HPDE6-E6E7 (cell line): ENCODE data around the gene UMAD1.
A peak's percentile ranks its signal among the peaks of the same experiment; 100 is the strongest.
"Not testable (repeated sequence)": the region's sequence is repeated elsewhere in the genome, so short reads cannot be mapped to it uniquely, and the experiment has no call there.

Experiments
- DNase-seq: peaks from one replicate; pipeline ENCODE4 v3.0.0; 2011; ENCODE audit warnings: missing footprints; ENCODE audit errors: extremely low spot score

Gene UMAD1

DNA sequence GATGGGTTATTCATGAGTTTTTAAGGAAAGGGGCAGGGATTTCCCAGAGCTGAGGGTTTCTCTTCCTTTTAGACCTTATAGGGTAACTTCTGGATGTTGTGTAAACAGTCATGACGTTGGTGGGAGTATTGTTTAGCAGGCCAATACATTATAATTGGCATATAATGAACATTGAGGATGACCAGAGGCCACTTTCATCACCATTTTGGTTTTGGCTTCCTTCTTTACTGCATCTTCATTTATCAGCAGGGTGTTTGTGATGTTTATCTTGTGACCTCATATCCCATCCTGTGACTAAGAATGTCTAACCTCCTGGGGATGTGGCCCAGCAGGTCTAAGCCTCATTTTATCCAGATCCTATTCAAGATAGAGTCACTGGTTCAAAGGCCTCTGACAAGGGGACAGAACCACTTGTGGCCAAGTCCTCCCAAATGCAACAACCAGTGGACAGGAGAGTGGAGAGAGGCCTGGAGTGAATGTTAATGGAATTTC lies 155.1 kb downstream of the UMAD1 start:
- DNase-seq, result peak; percentile 16

DNA sequence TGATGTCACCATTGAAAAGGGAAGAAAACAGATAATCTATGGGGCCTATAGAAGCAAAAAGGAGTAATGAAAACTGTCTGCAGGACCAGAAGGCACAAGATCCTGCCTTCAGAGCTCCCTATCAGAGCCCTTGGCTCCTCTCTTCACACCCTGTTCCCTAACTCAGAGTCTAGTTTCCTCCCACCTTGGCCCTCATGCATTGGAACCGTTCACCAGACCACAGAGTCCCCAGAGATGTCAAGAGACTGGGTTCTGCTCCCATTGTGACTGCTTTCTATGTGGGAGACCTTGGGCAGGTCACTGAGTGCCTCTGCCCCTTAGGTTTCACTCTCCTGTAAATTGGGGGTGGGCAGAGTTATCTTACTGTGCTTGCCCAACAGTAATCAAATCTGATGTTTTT lies 158.0 kb downstream of the UMAD1 start:
- DNase-seq, result no peak

GRCh38 chr7:7799138-7799537 lies 158.6 kb downstream of the UMAD1 start:
- DNase-seq, result no peak

DNA sequence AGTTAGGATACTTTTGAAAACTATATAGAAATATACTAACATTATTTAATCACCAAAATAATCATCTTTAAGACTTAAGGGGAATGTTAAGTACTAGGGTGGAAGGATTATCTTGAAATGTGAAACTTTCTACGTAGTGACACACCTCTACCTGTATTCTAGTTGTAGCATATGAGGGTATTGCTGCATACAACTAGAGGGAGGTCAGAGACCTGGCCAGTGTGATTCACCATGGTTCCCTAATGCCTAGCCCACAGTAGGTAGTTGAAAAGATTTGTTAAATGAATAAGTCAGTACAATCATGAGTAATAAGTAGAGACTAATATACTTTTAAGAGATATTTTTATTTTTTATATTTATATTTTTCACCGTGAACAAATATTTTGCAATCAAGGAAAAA lies 162.0 kb downstream of the UMAD1 start:
- DNase-seq, result no peak

- no peak for DNase-seq
Observed at GRCh38 chr7:7803715-7804178, 163.2 kb downstream of the UMAD1 start.

DNA sequence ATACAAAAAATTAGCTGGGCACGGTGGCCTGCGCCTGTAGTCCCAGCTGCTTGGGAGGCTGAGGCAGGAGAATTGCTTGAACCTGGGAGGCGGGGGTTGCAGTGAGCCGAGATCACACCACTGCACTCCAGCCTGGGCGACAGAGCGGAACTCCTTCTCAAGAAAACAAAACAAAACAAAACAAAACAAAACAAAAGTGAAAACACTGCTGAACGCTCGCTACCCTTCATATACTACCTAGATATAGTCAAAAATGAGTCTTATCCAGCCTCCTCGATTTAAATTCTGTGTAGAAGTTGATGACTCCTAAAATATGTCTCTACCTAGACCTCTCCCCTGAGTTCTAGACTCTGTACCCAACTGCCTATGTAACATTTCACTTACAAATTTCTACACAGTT lies 164.3 kb downstream of the UMAD1 start:
- not testable (repeated sequence) for DNase-seq

GRCh38 chr7:7805511-7806153 lies 165.1 kb downstream of the UMAD1 start:
- DNase-seq, result no peak

DNA sequence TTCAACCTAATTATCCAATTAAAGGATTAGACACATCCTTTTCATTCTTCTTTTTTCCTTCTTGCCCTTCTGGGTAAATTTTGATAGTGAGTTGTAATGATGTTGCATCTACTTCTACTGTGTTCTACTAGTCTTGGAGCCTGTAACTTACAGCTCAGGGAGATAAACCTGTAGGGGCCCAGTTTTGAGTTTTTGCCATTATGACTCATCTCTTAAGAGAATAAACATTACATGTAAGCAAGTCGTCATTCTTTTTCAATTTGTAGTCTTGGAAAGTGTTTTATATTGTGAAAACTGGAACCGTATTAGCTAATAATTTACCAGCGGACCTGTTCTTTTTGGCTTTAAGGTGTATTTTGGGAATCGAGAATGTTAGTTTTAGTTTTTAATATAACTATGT lies 167.6 kb downstream of the UMAD1 start:
- DNase-seq, result peak; percentile 22

GRCh38 chr7:7808626-7809025 lies 168.1 kb downstream of the UMAD1 start:
- no peak for DNase-seq

DNA sequence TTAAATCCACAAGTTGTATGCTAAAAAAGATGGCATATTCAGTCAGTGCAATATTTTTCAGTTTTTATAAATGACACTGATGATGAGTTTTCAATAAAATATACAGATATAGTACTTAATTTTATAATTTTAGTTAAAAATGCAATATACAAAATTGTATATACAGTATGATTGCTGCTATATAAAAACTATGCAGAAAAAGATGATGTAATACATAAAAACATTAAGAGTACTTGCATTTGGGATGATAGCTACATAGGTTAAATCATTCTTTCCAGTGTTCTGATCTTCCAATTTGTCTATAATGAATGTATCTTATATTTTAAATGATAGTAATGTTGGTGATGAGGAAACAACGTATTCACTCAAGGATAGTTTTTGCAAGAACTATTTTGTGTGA lies 169.8 kb downstream of the UMAD1 start:
- no peak for DNase-seq

DNA sequence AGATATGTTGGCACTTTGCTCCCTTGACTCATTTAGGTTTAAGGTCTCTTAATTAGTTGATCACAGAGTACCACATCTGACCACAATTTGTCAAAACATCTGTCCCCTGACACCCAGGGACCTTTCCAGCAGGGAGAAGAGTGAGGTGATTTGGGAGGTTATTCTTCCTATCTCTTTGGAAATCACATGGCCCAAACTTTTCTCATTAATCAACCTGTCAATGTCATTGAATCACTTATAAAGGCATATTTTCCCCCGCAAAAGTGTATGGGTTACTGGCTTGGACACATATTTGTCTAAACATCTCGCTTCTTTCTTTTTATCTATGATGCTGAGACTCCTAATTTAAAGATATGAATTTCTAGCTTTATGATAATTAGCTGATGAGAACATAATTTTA lies 170.3 kb downstream of the UMAD1 start:
- no peak for DNase-seq

GRCh38 chr7:7812112-7812511 lies 171.6 kb downstream of the UMAD1 start:
- no peak for DNase-seq

GRCh38 chr7:7815395-7815794 lies 174.8 kb downstream of the UMAD1 start:
- no peak for DNase-seq

- no peak for DNase-seq
Observed at GRCh38 chr7:7816084-7816483, 175.5 kb downstream of the UMAD1 start.

- DNase-seq, result no peak
Observed at GRCh38 chr7:7816816-7817536, 176.4 kb downstream of the UMAD1 start.

DNA sequence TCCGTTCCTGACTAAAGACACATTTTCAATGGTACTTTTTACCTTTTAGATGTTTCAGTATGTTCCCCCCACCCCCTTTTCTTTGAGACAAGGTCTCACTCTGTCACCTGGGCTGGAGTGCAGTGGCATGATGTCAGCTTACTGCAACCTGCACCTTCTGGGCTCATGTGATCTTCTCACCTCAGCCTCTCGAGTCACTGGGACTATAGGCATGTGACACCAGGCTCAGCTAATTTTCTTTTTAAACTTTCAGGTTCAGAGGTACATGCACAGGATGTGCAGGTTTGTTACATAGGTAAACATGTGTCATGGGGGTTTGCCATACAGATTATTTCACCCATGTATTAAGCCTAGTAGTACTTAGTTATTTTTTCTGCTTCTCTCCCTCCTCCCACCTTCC lies 177.2 kb downstream of the UMAD1 start:
- no peak for DNase-seq

GRCh38 chr7:7818179-7818578 lies 177.6 kb downstream of the UMAD1 start:
- DNase-seq, result not testable (repeated sequence)

GRCh38 chr7:7819442-7820247 lies 179.1 kb downstream of the UMAD1 start:
- DNase-seq, result no peak

- no peak for DNase-seq
Observed at GRCh38 chr7:7820409-7820808, 179.9 kb downstream of the UMAD1 start.

DNA sequence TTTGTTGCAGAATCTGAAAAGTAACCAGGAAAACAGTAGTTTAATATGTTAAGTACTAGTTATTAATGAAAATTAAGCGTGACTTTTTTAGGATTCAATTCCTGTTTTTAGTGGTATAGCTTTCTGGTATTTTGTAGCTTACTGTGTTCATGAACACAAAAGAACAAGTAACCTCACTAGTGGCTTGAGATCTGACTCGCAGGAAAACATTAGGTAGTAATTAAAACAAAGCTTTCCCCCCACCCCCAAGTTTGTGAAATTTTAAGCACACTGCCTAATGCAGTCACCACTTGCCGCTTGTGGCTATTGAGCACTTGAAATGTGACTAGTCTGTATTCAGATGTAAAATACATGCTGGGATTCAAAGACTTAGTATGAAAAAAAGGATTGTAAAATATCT lies 180.4 kb downstream of the UMAD1 start:
- no peak for DNase-seq

GRCh38 chr7:7821517-7821916 lies 181.0 kb downstream of the UMAD1 start:
- no peak for DNase-seq

DNA sequence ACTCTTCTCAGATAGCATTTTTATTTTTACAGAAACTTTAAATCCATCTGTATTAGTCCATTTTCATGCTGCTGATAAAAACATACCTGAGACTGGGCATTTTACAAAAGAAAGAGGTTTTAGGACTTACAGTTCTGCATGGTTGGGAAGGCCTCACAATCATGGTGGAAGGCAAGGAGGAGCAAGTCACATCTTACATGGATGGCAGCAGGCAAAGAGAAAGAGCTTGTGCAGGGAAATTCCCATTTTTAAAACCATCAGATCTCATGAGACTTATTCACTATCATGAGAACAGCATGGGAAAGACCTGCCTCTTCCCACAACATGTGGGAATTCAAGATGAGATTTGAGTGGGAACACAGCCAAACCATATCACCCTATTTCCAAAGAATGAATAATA lies 184.7 kb downstream of the UMAD1 start:
- not testable (repeated sequence) for DNase-seq
